Measurements from ENCODE around the gene ADCY6. TPM values are rescaled to one million over a fixed set of nuclear protein-coding genes. Genes with fewer than 3 reads are reported as not detected.

The ADCY6 gene
- total RNA-seq, 1 experiment from 2014 or later, result 31.1 TPM

- H3K36me3 Mint-ChIP-seq (ENCODE audit: insufficient read depth in 1 of 3, low read depth in 3 of 3), result peaks cover 3 to 10% (median 4%) of the 10 kb centered on the region in 3 experiments; a peak in 5 of 7 replicates
- Histone ChIP-seq H3K23ac (ENCODE audit: insufficient read length, low read depth, low read length) (no peak overlapping the region), H4K8ac (replicated peaks; ENCODE audit: insufficient read length, low read depth, low read length) (no peak overlapping the region), H4K91ac (ENCODE audit: insufficient read length, low read depth, low read length) (no peak overlapping the region), H3K23me2 (ENCODE audit: insufficient read length, low read depth, low read length, poor library complexity, severe bottlenecking) (peaks cover 5% of the 10 kb centered on the region), H2BK12ac (ENCODE audit: insufficient read length, low read depth, low read length) (no peak overlapping the region), H4K5ac (ENCODE audit: insufficient read length, low read depth, low read length) (no peak overlapping the region), H3K4ac (ENCODE audit: low read depth, low read length) (no peak overlapping the region), H3K4me2 (ENCODE audit: insufficient read depth, insufficient read length, low read length) (no peak overlapping the region), H3K79me2 (ENCODE audit: insufficient read depth, low read length) (no peaks in the 10 kb centered on the region), H2BK5ac (ENCODE audit: insufficient read length, low read length) (no peak overlapping the region), H3K56ac (ENCODE audit: insufficient read length, low read depth, low read length) (no peak overlapping the region), H3K9ac (ENCODE audit: extremely low read depth, insufficient read length, low read length) (no peak overlapping the region), H2BK15ac (ENCODE audit: low read depth, low read length) (no peak overlapping the region), H3K9me3 (ENCODE audit: control insufficient read depth, low read depth, low read length) (no peaks in the 10 kb centered on the region), H3K18ac (ENCODE audit: insufficient read length, low read depth, low read length) (no peak overlapping the region), H3K27ac (ENCODE audit: insufficient read length, low read depth, low read length) (no peak overlapping the region), H2AK5ac (ENCODE audit: insufficient read length, low read length) (no peak overlapping the region), H3K79me1 (ENCODE audit: insufficient read depth, low read depth, low read length, poor library complexity, severe bottlenecking) (no peaks in the 10 kb centered on the region), H2AFZ (ENCODE audit: low read length) (no peak overlapping the region), H2BK120ac (ENCODE audit: low read depth, low read length, poor library complexity, severe bottlenecking) (no peak overlapping the region), H3K4me1 (ENCODE audit: insufficient read depth, low read length) (no peaks in the 10 kb centered on the region), H2BK20ac (ENCODE audit: low read depth, low read length, poor library complexity, severe bottlenecking) (no peak overlapping the region), H4K20me1 (ENCODE audit: control insufficient read depth, insufficient read depth, insufficient read length) (no peaks in the 10 kb centered on the region), H3T11ph (ENCODE audit: low read length) (no peak overlapping the region), H3K14ac (ENCODE audit: insufficient read depth, low read length) (no peak overlapping the region), H3K27me3 (ENCODE audit: insufficient read depth, low read length) (no peaks in the 10 kb centered on the region; the same call in 1 of the 2 replicates)
- H3K9me3 Mint-ChIP-seq, result no peaks in the 10 kb centered on the region
- TF ChIP-seq, protein P1, sequence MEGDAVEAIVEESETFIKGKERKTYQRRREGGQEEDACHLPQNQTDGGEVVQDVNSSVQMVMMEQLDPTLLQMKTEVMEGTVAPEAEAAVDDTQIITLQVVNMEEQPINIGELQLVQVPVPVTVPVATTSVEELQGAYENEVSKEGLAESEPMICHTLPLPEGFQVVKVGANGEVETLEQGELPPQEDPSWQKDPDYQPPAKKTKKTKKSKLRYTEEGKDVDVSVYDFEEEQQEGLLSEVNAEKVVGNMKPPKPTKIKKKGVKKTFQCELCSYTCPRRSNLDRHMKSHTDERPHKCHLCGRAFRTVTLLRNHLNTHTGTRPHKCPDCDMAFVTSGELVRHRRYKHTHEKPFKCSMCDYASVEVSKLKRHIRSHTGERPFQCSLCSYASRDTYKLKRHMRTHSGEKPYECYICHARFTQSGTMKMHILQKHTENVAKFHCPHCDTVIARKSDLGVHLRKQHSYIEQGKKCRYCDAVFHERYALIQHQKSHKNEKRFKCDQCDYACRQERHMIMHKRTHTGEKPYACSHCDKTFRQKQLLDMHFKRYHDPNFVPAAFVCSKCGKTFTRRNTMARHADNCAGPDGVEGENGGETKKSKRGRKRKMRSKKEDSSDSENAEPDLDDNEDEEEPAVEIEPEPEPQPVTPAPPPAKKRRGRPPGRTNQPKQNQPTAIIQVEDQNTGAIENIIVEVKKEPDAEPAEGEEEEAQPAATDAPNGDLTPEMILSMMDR (conservative IDR thresholded peaks at IDR 0.05), result no peak
- no peak overlapping the region for H3K4me3 Mint-ChIP-seq
- H3K27me3 Mint-ChIP-seq (ENCODE audit: low read depth), result peaks cover 7% of the 10 kb centered on the region
- H3K27ac Mint-ChIP-seq, result no peak overlapping the region
- peaks cover 24 to 43% of the 10 kb centered on the region in 2 experiments for H3K4me1 Mint-ChIP-seq
- no CpG with 5 or more reads among the region's 4 CpGs for WGBS (ENCODE audit: extremely low coverage, insufficient read length, low lambda C conversion rate)
- no peak for DNase-seq
These were observed 5.5 kb downstream of the ADCY6 start for GRCh38 chr12:48783432-48783831.
